Gastrocnemius medialis (tissue), 4 donors: ENCODE data around the gene KIN.
"Not testable (repeated sequence)": the region's sequence is repeated elsewhere in the genome, so short reads cannot be mapped to it uniquely, and the experiment has no call there.

ENCODE experiments used
- CTCF ChIP-seq, 5 experiments: fragments of 450-650 bp in 3 of 5; fragments of 200-600 bp in 2 of 5; sonication (generic) in 2 of 5; IDR thresholded peaks in 4 of 5; conservative IDR thresholded peaks in 1 of 5; 1 replicate in 4 of 5; 2 replicates in 1 of 5; pipeline ENCODE4 v1.5.1; 2016 to 2019; ENCODE audit warnings: antibody characterized with exemption in 5 of 5, mild to moderate bottlenecking in 3 of 5, moderate library complexity in 3 of 5
- POLR2A ChIP-seq, 2 donors: fragments of 450-650 bp; IDR thresholded peaks; one replicate each; pipeline ENCODE4 v1.6.1; 2017; ENCODE audit warnings: antibody characterized with exemption in 2 of 2, mild to moderate bottlenecking in 2 of 2, moderate library complexity in 2 of 2

GRCh38 chr10:7711075-7711474 lies 76.7 kb downstream of the KIN start:
- not testable (repeated sequence) for TF ChIP-seq POLR2A (IDR thresholded peaks at IDR 0.05); CTCF (IDR thresholded peaks at IDR 0.05 in 4 of 5, conservative IDR thresholded peaks at IDR 0.05 in 1 of 5)
